GM12874 (cell line): Measurements from ENCODE around the gene CFAP44.

Experiments used
- TF ChIP-seq, protein P1 (sequence below): IDR thresholded peaks from 2 replicates; pipeline ENCODE4 v1.5.1; 2011; ENCODE audit warnings: low read depth, mild to moderate bottlenecking, control low read depth, low read length, moderate library complexity; ENCODE audit not compliant: insufficient read depth

Gene CFAP44

DNA sequence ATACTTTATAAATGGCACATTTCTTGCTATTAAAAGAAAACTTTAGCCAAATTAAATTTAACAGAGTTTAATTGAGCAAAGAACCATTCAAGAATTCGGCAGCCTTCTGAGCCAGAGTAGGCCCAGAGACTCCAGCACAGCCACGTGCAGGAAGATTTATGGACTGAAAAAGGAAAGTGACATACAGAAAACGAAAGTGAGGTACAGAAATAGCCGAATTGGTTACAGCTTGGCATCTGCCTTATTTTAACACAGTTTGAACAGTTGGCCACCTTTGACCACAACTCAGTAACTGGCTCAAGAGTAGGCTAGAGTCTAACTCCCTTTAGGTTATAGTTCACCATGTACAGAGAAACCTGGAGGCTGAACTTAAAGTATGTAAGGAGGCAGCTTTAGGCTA, 17.6 kb downstream of the CFAP44 start:
- TF ChIP-seq, protein P1, sequence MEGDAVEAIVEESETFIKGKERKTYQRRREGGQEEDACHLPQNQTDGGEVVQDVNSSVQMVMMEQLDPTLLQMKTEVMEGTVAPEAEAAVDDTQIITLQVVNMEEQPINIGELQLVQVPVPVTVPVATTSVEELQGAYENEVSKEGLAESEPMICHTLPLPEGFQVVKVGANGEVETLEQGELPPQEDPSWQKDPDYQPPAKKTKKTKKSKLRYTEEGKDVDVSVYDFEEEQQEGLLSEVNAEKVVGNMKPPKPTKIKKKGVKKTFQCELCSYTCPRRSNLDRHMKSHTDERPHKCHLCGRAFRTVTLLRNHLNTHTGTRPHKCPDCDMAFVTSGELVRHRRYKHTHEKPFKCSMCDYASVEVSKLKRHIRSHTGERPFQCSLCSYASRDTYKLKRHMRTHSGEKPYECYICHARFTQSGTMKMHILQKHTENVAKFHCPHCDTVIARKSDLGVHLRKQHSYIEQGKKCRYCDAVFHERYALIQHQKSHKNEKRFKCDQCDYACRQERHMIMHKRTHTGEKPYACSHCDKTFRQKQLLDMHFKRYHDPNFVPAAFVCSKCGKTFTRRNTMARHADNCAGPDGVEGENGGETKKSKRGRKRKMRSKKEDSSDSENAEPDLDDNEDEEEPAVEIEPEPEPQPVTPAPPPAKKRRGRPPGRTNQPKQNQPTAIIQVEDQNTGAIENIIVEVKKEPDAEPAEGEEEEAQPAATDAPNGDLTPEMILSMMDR, result no peak

DNA sequence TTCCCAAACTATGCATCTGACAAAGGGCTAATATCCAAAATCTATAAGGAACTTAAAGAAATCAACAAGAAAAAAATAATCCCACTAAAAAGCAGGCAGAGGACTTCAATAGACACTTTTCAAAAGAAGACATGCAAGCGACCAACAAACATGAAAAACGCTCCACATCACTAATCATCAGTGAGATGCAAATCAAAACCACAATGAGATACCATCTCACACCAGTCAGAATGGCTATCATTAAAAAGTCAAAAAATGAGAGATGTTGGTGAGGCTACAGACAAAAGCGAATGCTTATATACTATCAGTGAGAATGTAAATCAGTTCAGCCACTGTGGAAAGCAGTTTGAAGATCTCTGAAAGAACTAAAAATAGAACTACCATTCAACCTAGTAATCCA, 20.2 kb downstream of the CFAP44 start:
- TF ChIP-seq, protein P1, result no peak

DNA sequence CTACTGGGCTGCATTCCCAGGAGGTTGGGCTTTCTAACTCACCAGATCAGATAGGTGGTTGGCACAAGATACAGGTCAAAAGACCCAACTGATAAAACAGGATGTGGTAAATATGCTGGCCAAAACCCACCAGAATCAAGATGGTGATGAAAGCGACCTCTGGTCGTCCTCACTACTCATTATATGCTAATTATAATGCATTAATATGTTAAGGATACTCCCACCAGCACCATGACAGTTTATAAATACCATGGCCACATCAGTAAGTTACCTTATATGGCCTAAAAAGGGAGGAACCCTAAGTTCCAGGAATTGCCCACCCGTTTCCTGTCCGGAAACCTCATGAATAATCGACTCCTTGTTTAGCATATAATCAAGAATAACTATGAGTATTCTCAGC, 31.6 kb downstream of the CFAP44 start:
- TF ChIP-seq, protein P1, result no peak

DNA sequence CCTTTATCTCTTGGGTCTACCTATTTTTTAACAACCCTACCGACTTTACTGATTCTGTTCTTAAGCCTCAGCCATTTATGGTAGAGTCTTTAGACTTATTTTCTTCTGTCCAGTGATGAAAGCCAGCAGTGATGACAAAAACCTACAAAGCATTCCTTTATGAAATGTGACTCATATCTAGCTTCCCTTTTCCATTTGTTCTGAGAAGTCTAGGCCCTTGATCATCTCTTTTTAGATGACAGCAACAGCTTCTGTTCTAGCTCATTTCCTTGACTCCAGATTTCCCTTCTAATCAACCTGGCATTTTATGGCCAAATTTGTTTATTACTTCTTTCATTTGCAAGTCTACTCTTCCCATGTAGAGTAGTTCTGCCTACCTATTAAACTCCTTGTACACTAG, 36.1 kb downstream of the CFAP44 start:
- TF ChIP-seq, protein P1, result no peak

DNA sequence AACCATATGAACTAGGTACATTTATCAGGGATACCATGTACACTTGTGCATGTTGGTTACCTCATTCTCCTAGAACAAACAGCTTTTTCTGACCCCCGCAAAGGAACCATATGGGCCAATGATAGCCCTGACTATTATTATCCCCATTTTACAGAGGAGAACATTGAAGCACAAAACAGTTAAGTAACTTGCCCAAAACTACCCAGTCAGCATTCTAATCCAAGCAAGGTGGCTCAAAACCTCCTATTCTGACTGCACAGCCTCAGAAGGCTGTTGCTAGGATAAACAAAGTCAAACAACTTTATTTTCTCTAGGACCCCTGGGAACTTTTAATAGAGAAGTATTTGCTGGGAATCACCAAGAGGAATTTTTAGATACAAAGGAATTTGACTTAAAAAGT, 36.7 kb downstream of the CFAP44 start:
- TF ChIP-seq, protein P1, result no peak
